GM19238 (cell line): ENCODE results near the gene PRTFDC1.

Experiments used
- DNase-seq: peaks from one replicate; pipeline ENCODE4 v3.0.0; 2011; ENCODE audit warnings: low spot score; ENCODE audit not compliant: insufficient read length

PRTFDC1 gene

GRCh38 chr10:24904824-24905223, 47.6 kb downstream of the PRTFDC1 start:
- no peak for DNase-seq

- DNase-seq = no peak
These were observed 50.0 kb downstream of the PRTFDC1 start for GRCh38 chr10:24902400-24902728.

- DNase-seq = peak; percentile 22
These were observed 50.6 kb downstream of the PRTFDC1 start for GRCh38 chr10:24901686-24902399.

GRCh38 chr10:24900888-24901685, 51.3 kb downstream of the PRTFDC1 start:
- peak; percentile 23 for DNase-seq

GRCh38 chr10:24899571-24899970, 52.8 kb downstream of the PRTFDC1 start:
- DNase-seq = no peak

GRCh38 chr10:24898501-24898900, 53.9 kb downstream of the PRTFDC1 start:
- DNase-seq = no peak

GRCh38 chr10:24897326-24897926, 55.0 kb downstream of the PRTFDC1 start:
- no peak for DNase-seq

GRCh38 chr10:24894728-24895127, 57.7 kb downstream of the PRTFDC1 start:
- DNase-seq = no peak

GRCh38 chr10:24894309-24894708, 58.1 kb downstream of the PRTFDC1 start:
- no peak for DNase-seq

GRCh38 chr10:24893127-24893526, 59.3 kb downstream of the PRTFDC1 start:
- no peak for DNase-seq

- no peak for DNase-seq
These were observed 60.6 kb downstream of the PRTFDC1 start for GRCh38 chr10:24891823-24892222.

- DNase-seq = no peak
These were observed 62.8 kb downstream of the PRTFDC1 start for GRCh38 chr10:24889639-24890038.

- DNase-seq = no peak
These were observed 64.6 kb downstream of the PRTFDC1 start for GRCh38 chr10:24887855-24888231.

GRCh38 chr10:24886290-24886680, 66.1 kb downstream of the PRTFDC1 start:
- no peak for DNase-seq

GRCh38 chr10:24885551-24886289, 66.7 kb downstream of the PRTFDC1 start:
- DNase-seq = no peak

- DNase-seq = no peak
These were observed 67.6 kb downstream of the PRTFDC1 start for GRCh38 chr10:24884793-24885192.

GRCh38 chr10:24884316-24884715, 68.1 kb downstream of the PRTFDC1 start:
- no peak for DNase-seq

- no peak for DNase-seq
These were observed 69.2 kb downstream of the PRTFDC1 start for GRCh38 chr10:24883176-24883575.

GRCh38 chr10:24882047-24882698, 70.2 kb downstream of the PRTFDC1 start:
- DNase-seq = no peak

GRCh38 chr10:24879861-24880260, 72.5 kb downstream of the PRTFDC1 start:
- DNase-seq = no peak

GRCh38 chr10:24874133-24874532, 78.3 kb downstream of the PRTFDC1 start:
- no peak for DNase-seq
